Spleen (tissue), 7 donors: ENCODE results near the gene KEL.

Experiments
- CTCF ChIP-seq, 11 experiments: fragments of 200-600 bp in 7 of 11; fragments of 450-650 bp in 4 of 11; sonication (generic) in 4 of 11; IDR thresholded peaks in 8 of 11; conservative IDR thresholded peaks in 3 of 11; 1 replicate in 7 of 11; 2 replicates in 4 of 11; pipeline versions ENCODE4 v1.4.0 to v1.8.0; 2016 to 2021; ENCODE audit warnings: antibody characterized with exemption in 11 of 11, inconsistent platforms in 4 of 11, mild to moderate bottlenecking in 1 of 11
- POLR2A ChIP-seq, 3 donors: fragments of 450-650 bp; IDR thresholded peaks; one replicate each; pipeline ENCODE4 v1.5.1; 2017; ENCODE audit warnings: antibody characterized with exemption in 3 of 3, mild to moderate bottlenecking in 1 of 3
- POLR2AphosphoS5 ChIP-seq, 3 donors: sonication (generic); formaldehyde crosslinking; IDR thresholded peaks; one replicate each; pipeline ENCODE4 v1.5.1; 2017; ENCODE audit warnings: antibody characterized with exemption in 3 of 3
- donor health status: DM: no; HTN: no; CAD: no; lungs with moderate emphysema.
- donor health status: DM: no; HTN: no; CAD: no.
- donor health status: DM: no; HTN: no; CAD: no.

GRCh38 chr7:142894985-142895593, 67.1 kb downstream of the KEL start:
- no peak for TF ChIP-seq CTCF (IDR thresholded peaks at IDR 0.05 in 8 of 11, conservative IDR thresholded peaks at IDR 0.05 in 3 of 11)
- no peak for TF ChIP-seq POLR2AphosphoS5 (IDR thresholded peaks at IDR 0.05)
- TF ChIP-seq POLR2A (IDR thresholded peaks at IDR 0.05), result no peak
